BJ (cell line): ENCODE data around the gene PRRC2B. TPM values are rescaled to one million over a fixed set of nuclear protein-coding genes. Genes with fewer than 3 reads are reported as not detected.
"Not testable (repeated sequence)": the region's sequence is repeated elsewhere in the genome, so short reads cannot be mapped to it uniquely, and the experiment has no call there.

Source experiments
- CTCF ChIA-PET: fragments of 350-600 bp; formaldehyde crosslinking; extraction: SDS; loops from one replicate; lab custom pipeline; 2021; ENCODE audit warnings: antibody characterized with exemption, inconsistent platforms; lab: Yijun Ruan, JAX
- POLR2A ChIA-PET: fragments of 300-600 bp; sonication (Branson Sonifier 250); formaldehyde crosslinking; extraction: SDS; loops from one replicate; lab custom pipeline; 2021; ENCODE audit warnings: antibody characterized with exemption; lab: Charles Lee
- DNase-seq: peaks from one replicate; pipeline ENCODE4 v3.0.0-alpha.2; 2011; ENCODE audit warnings: low read depth
- H3K27me3 ChIP-seq: 2 replicates; pipeline ENCODE4 v1.6.0; 2011; ENCODE audit warnings: low read length; ENCODE audit not compliant: control insufficient read depth, insufficient read depth
- H3K36me3 ChIP-seq: 2 replicates; pipeline ENCODE4 v1.5.1; 2011; ENCODE audit warnings: low read length; ENCODE audit not compliant: control insufficient read depth, insufficient read depth
- H3K4me3 ChIP-seq: 2 replicates; pipeline ENCODE4 v1.5.1; 2011; ENCODE audit warnings: low read depth, mild to moderate bottlenecking, control low read depth, low read length
- polyA plus RNA-seq: library from polyadenylated mRNA; depleted of rRNA; stranded (reverse); fragments of >200 nt; gene quantifications from 2 replicates; pipeline ENCODE4 v1.2.3, GENCODE V29; 2011
- TF ChIP-seq, protein P1 (sequence below): IDR thresholded peaks from 2 replicates; pipeline ENCODE4 v1.5.1; 2011; ENCODE audit warnings: low read depth, mild to moderate bottlenecking, control low read depth, inconsistent platforms, low read length, moderate library complexity; ENCODE audit not compliant: insufficient read depth

The PRRC2B gene
- polyA plus RNA-seq, 1 experiment: 25.8 TPM

DNA sequence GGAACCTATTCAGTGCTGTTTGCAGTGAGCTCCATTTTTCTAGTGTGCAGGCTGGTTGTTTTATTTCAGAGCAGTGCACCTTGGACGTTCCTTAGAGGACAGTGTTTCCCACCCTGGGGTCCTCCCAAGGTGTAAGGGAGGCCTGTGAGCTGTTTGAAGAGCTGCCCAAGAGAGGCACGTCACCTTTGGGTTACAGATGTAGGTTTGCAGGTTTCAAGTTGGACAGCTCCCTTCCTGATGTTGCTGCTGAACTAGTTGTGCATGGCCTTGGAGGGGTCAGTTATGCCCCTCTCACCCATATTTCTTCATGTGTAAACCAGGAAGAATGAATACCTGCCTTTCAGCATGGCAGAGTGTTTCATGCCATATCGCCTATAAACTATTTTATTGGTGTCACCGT, 74.1 kb downstream of the PRRC2B start:
- Histone ChIP-seq H3K36me3 (peaks cover 39% of the 10 kb centered on the region), H3K27me3 (no peaks in the 10 kb centered on the region), H3K4me3 (no peak overlapping the region)
- no peak for DNase-seq
- POLR2A ChIA-PET: no interaction called here
- TF ChIP-seq, protein P1, sequence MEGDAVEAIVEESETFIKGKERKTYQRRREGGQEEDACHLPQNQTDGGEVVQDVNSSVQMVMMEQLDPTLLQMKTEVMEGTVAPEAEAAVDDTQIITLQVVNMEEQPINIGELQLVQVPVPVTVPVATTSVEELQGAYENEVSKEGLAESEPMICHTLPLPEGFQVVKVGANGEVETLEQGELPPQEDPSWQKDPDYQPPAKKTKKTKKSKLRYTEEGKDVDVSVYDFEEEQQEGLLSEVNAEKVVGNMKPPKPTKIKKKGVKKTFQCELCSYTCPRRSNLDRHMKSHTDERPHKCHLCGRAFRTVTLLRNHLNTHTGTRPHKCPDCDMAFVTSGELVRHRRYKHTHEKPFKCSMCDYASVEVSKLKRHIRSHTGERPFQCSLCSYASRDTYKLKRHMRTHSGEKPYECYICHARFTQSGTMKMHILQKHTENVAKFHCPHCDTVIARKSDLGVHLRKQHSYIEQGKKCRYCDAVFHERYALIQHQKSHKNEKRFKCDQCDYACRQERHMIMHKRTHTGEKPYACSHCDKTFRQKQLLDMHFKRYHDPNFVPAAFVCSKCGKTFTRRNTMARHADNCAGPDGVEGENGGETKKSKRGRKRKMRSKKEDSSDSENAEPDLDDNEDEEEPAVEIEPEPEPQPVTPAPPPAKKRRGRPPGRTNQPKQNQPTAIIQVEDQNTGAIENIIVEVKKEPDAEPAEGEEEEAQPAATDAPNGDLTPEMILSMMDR: no peak
- CTCF ChIA-PET: no interaction called here

DNA sequence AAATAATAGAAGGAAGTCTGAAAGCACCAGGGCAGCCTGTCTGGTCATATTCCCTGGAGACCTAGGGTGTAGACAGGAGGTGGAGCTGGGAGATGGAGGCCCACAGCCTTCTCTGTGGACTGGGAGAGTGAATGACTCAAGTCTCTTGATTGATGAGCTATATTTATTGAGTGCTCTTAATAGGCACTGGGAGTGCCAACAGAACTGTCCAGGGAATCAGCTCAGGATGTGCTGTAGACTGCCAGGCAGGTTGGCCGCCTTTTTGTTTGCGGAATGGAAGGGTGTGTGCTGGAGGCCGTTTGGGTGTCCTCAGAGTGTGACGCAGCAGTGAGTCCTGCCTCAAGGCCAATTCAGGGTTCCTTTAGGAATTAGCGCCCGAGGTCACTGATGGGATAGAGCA, 75.5 kb downstream of the PRRC2B start:
- CTCF ChIA-PET: interaction anchor here (0.7 to 2.3 kb wide), 2 partner anchors 9 to 119 kb away, joined by 3 to 10 read pairs; no protein-coding TSS in a partner anchor
- no peak for DNase-seq
- Histone ChIP-seq H3K4me3 (no peak overlapping the region), H3K36me3 (peaks cover 37% of the 10 kb centered on the region), H3K27me3 (no peaks in the 10 kb centered on the region)
- POLR2A ChIA-PET: no interaction called here
- TF ChIP-seq, protein P1: no peak

DNA sequence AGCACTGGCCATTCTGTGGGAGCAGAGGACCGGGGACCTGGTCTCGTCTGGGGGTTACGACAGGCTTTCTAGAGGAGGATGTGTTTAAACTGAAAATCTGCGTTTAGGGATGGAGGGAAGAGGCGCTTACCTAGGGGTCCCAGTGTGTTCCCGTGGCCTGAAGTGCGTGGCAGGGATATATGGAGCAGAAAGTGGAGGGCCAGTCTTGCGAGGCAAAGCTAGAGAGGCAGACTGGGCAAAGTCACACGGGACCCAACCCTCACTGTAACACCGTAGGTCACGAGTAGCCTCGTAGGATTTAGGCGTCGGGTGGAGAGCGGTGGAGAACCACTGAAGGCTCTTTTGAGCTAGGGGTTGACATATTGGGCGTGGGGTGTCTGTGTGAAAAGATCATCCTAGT, 76.1 kb downstream of the PRRC2B start:
- CTCF ChIA-PET: interaction anchor here (0.7 to 2.3 kb wide), 3 partner anchors 9 to 120 kb away, joined by 3 to 10 read pairs (median 6); no protein-coding TSS in a partner anchor
- TF ChIP-seq, protein P1: no peak
- no peak for DNase-seq
- Histone ChIP-seq H3K36me3 (peaks cover 38% of the 10 kb centered on the region), H3K27me3 (no peaks in the 10 kb centered on the region), H3K4me3 (no peak overlapping the region)
- POLR2A ChIA-PET: no interaction called here

DNA sequence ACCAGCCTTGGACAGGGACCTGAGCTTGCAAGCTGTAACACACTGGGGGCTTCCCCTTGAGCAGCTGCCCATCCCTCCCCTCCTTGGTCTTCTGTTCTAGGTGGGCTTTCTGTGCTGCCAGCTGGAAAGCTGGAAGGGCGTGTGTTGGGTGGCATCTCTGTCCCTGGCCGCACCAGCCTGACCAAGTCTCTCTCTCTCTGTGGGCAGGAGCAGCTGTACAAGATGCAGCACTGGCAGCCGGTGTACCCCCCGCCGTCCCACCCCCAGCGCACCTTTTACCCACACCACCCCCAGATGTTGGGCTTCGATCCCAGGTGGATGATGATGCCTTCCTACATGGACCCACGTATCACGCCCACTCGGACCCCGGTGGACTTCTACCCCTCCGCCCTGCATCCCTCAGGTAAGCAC, 76.7 kb downstream of the PRRC2B start:
- TF ChIP-seq, protein P1: no peak
- no peaks in the 10 kb centered on the region for H3K27me3 ChIP-seq
- no peak overlapping the region for H3K4me3 ChIP-seq
- CTCF ChIA-PET: interaction anchor here (1.1 to 2.3 kb wide), 2 partner anchors 8 to 121 kb away, joined by 6 to 10 read pairs; no protein-coding TSS in a partner anchor
- POLR2A ChIA-PET: no interaction called here
- no peak for DNase-seq
- peaks cover 42% of the 10 kb centered on the region for H3K36me3 ChIP-seq

DNA sequence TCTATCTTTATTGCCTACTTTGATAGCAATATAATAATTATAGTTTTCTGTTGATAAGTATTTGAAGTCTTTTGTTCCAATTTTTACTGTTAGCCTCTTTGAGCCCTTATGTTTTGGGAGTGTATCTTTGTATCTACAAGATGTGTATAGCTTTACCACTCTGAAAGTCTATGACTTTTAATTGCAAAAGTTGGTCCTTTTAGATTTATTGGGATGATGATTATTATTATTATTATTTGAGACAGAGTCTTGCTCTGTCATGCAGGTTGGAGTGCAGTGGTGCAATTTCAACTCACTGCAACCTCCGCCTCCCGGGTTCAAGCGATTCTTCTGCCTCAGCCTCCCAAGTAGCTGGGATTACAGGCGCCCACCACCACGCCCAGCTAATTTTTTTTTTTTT, 78.2 kb downstream of the PRRC2B start:
- POLR2A ChIA-PET, H3K27me3 ChIP-seq, DNase-seq, H3K4me3 ChIP-seq: not testable (repeated sequence)
- peaks cover 47% of the 10 kb centered on the region for H3K36me3 ChIP-seq
- CTCF ChIA-PET: interaction anchor here (0.8 kb wide), 1 partner anchor 23 kb away, joined by 3 read pairs; no protein-coding TSS in a partner anchor
